ENCODE results near the gene NOS1AP.

Gene NOS1AP

DNA sequence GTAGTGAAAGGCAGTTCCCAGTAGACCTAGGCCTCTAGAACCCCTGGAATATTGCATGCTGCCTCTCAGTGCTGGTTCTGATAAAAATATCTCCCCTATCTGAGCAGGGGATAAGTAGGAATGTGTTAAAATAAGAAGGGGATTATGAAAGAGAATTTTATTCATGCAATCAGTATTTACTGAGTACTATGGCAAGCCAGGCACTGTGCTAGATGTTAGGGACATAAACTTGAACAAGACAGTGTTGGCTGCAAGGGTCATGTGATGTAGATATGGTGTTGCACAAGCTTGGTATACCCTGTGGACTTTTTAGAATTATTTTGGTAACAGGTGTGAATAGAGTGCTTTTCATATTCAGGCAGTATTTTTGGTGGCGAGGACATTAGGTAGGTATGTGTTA is 23.6 kb downstream of the NOS1AP start:
- Histone ChIP-seq H3K9me3 (ENCODE audit: control insufficient read depth, insufficient read depth, low read length) (no peaks in the 10 kb centered on the region), H3K27me3 (ENCODE audit: control insufficient read depth, insufficient read depth, low read length) (no peaks in the 10 kb centered on the region), H3K36me3 (ENCODE audit: control insufficient read depth, insufficient read depth, low read length) (no peaks in the 10 kb centered on the region), H3K4me1 (ENCODE audit: control insufficient read depth, insufficient read depth, low read length) (peaks cover 22% of the 10 kb centered on the region), H3K4me3 (ENCODE audit: low read depth, low read length) (no peak overlapping the region), H3K9ac (ENCODE audit: low read depth, low read length) (no peak overlapping the region)

DNA sequence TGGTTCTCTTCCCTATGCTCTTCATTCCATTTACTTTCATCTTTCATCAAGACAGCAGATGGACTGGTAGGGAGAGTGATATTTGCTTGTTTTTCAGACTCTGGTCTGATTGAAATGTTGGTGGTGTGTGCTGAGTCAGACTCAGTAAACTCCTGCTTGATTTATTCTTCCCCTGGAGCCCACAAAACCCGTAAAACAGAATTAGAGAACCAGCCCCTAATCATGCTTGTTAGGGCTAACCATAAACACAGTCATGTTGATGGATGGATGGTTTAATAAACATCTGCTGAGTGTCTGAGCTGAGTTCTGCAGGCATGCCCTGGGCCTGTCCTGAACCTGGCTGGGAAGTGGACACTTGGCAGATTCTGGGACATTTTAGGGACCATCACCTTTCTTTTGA is 24.8 kb downstream of the NOS1AP start:
- Histone ChIP-seq H3K9me3 (ENCODE audit: control insufficient read depth, insufficient read depth, low read length) (no peaks in the 10 kb centered on the region), H3K36me3 (ENCODE audit: control insufficient read depth, insufficient read depth, low read length) (no peaks in the 10 kb centered on the region), H3K27me3 (ENCODE audit: control insufficient read depth, insufficient read depth, low read length) (no peaks in the 10 kb centered on the region), H3K9ac (ENCODE audit: low read depth, low read length) (no peak overlapping the region), H3K4me3 (ENCODE audit: low read depth, low read length) (no peak overlapping the region), H3K4me1 (ENCODE audit: control insufficient read depth, insufficient read depth, low read length) (peaks cover 22% of the 10 kb centered on the region)

DNA sequence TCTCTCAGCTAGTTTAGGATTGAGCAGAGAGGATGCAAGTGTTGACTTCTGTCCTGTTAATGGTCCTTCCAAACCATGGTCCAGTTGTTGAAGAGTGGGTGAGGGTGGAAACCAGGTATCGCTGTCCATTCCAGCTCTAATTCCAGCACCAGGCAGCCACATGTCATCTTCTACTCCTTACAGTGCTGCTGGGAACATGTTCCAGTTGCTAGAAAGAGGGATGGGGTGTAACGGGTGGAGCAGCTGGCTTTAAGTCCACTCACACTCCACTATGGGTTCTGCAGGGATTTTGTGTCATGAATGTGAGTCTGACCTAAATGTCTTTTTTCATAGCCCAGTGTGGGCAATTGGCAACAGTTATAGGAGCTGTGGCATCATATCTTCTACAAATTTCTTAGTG is 25.2 kb downstream of the NOS1AP start:
- Histone ChIP-seq H3K27me3 (ENCODE audit: control insufficient read depth, insufficient read depth, low read length) (no peaks in the 10 kb centered on the region), H3K9me3 (ENCODE audit: control insufficient read depth, insufficient read depth, low read length) (no peaks in the 10 kb centered on the region), H3K4me3 (ENCODE audit: low read depth, low read length) (no peak overlapping the region), H3K9ac (ENCODE audit: low read depth, low read length) (no peak overlapping the region), H3K4me1 (ENCODE audit: control insufficient read depth, insufficient read depth, low read length) (peaks cover 22% of the 10 kb centered on the region), H3K36me3 (ENCODE audit: control insufficient read depth, insufficient read depth, low read length) (no peaks in the 10 kb centered on the region)

DNA sequence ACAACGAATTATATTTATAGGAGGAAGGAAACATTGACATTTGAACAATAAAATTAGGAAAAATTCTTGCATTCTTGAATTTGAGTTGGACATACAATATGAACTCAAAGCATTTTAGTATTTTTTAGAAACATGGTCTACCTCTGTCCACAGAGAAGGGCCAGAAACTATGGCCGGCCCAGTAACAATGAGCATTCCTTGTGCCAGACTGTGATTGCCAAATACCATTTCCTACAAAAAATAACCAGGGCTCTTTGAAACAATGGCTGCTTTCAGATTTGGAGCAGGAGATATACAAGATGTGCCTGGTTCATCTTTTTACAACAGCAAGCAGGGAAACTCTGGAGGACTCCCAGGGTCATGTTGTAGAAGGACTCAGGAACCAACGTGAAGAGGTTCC is 38.4 kb downstream of the NOS1AP start:
- H3K4me3 ChIP-seq (ENCODE audit: low read depth, low read length): no peak overlapping the region
- no peak overlapping the region for H3K9ac ChIP-seq (ENCODE audit: low read depth, low read length)
- no peaks in the 10 kb centered on the region for H3K27me3 ChIP-seq (ENCODE audit: control insufficient read depth, insufficient read depth, low read length)
- H3K36me3 ChIP-seq (ENCODE audit: control insufficient read depth, insufficient read depth, low read length): no peaks in the 10 kb centered on the region
- H3K4me1 ChIP-seq (ENCODE audit: control insufficient read depth, insufficient read depth, low read length): no peaks in the 10 kb centered on the region
- no peaks in the 10 kb centered on the region for H3K9me3 ChIP-seq (ENCODE audit: control insufficient read depth, insufficient read depth, low read length)

DNA sequence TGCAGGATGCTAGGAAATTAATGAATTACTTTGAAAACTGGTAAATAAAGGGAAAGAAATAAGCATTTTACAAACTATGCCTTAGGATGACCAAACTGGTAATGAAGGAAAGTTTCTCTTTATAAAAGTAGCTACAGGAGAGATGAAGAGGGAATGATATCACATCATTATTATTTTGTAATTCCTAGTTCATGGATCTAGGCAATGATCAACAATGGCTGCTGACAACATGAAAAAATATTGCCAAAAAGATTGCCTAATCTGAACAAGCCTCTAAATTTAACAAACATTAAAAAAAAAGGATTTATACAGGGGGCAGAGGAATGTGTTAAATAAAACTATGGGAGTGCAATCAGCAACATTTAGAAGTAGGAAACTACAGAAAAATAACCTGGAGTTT is 38.9 kb downstream of the NOS1AP start:
- Histone ChIP-seq H3K9ac (ENCODE audit: low read depth, low read length) (no peak overlapping the region), H3K4me3 (ENCODE audit: low read depth, low read length) (no peak overlapping the region), H3K36me3 (ENCODE audit: control insufficient read depth, insufficient read depth, low read length) (no peaks in the 10 kb centered on the region), H3K9me3 (ENCODE audit: control insufficient read depth, insufficient read depth, low read length) (no peaks in the 10 kb centered on the region), H3K27me3 (ENCODE audit: control insufficient read depth, insufficient read depth, low read length) (no peaks in the 10 kb centered on the region), H3K4me1 (ENCODE audit: control insufficient read depth, insufficient read depth, low read length) (no peaks in the 10 kb centered on the region)

DNA sequence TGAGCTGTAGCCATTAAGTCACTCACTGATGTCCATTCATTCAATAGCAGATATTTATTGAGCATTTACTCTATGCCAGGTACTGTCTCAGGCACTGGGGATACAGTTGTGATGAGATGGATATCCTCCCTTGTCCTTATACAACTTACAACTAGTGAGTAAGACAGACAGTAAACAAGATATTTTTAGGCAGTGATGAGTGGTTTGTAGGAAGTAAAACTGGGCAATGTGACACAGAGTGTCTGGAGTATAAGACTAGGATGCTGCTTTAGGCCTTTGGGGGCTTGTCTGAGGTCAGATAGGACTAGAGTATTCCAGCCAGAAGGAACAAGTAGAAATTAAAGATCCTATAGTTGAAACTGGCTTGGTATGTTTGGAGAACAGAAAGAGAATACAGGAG is 41.4 kb downstream of the NOS1AP start:
- Histone ChIP-seq H3K36me3 (ENCODE audit: control insufficient read depth, insufficient read depth, low read length) (no peaks in the 10 kb centered on the region), H3K4me1 (ENCODE audit: control insufficient read depth, insufficient read depth, low read length) (no peaks in the 10 kb centered on the region), H3K4me3 (ENCODE audit: low read depth, low read length) (no peak overlapping the region), H3K27me3 (ENCODE audit: control insufficient read depth, insufficient read depth, low read length) (no peaks in the 10 kb centered on the region), H3K9ac (ENCODE audit: low read depth, low read length) (no peak overlapping the region), H3K9me3 (ENCODE audit: control insufficient read depth, insufficient read depth, low read length) (no peaks in the 10 kb centered on the region)

DNA sequence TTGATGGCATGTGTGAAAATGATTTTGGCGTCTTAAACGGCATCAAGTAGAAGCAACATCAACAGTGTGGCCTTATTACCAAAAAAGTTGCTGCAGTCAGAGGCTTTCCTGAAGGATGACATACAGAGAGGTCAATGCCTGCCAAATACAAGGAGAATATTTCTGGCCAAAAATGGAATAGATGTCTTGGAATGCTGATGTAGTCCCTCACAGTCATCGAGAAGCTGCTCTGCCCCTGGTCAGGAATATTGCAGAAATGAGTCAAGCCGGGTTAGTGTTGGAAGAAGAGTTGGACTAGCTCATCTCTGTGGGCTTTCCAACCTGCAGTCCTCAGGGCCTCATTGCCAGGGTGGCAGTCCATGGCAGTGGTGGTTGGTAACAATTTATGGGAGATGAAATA is 42.1 kb downstream of the NOS1AP start:
- Histone ChIP-seq H3K9me3 (ENCODE audit: control insufficient read depth, insufficient read depth, low read length) (no peaks in the 10 kb centered on the region), H3K9ac (ENCODE audit: low read depth, low read length) (no peak overlapping the region), H3K27me3 (ENCODE audit: control insufficient read depth, insufficient read depth, low read length) (no peaks in the 10 kb centered on the region), H3K4me3 (ENCODE audit: low read depth, low read length) (no peak overlapping the region), H3K4me1 (ENCODE audit: control insufficient read depth, insufficient read depth, low read length) (no peaks in the 10 kb centered on the region), H3K36me3 (ENCODE audit: control insufficient read depth, insufficient read depth, low read length) (no peaks in the 10 kb centered on the region)

DNA sequence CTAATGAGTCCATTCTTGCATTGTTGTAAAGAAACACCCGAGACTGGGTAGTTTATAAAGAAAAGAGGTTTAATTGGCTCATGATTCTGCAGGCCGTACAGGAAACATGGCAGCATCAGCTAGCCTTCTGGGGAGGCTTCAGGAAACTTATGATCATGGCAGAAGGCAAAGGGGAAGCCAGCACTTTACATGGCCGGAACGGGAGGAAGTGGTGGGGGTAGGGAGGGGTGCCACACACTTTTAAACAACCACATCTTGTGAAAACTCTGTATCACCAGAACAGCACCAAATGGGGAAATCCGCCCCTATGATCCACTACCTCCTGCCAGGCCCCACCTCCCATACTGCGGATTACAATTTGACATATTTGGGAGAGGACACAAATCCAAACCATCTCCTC is 43.9 kb downstream of the NOS1AP start:
- no peaks in the 10 kb centered on the region for H3K27me3 ChIP-seq (ENCODE audit: control insufficient read depth, insufficient read depth, low read length)
- H3K4me1 ChIP-seq (ENCODE audit: control insufficient read depth, insufficient read depth, low read length): no peaks in the 10 kb centered on the region
- H3K9me3 ChIP-seq (ENCODE audit: control insufficient read depth, insufficient read depth, low read length): no peaks in the 10 kb centered on the region
- H3K36me3 ChIP-seq (ENCODE audit: control insufficient read depth, insufficient read depth, low read length): no peaks in the 10 kb centered on the region
- H3K4me3 ChIP-seq (ENCODE audit: low read depth, low read length): no peak overlapping the region
- no peak overlapping the region for H3K9ac ChIP-seq (ENCODE audit: low read depth, low read length)

DNA sequence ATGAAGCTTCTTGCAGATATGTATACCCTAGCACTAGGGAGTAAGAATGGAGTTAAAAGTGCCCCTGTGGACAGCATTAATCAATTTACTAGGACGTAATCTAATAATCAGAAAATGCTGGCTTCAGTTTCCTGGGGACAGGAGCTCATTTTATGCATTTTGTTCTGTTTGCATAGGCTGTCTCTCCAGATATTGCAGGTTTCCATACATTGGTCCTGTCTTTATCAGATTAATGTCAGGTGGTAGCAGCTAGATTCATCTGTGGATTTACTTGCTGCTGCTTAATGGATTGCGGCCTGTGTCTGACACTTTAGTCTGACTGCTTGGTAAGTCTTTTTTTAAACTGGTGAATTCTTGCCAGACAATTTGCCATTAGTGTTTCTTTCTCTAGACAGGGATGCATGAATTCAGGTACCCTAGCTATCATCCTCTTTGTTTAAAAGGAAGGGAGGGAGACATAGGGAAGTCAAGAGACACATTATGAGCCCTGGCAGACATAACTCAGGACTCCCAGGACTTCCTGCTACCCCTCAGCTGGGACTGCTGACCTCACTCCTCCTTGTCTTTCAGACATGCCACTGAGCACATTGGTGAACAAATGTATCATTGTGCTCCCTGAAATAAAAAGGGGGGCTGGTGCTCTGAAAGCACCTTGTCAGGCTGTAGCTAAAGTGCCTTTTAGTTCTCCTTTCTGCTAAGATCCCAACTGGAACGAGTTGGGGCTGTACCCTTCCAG is 47.7 kb downstream of the NOS1AP start:
- H3K9ac ChIP-seq (ENCODE audit: low read depth, low read length): no peak overlapping the region
- no peaks in the 10 kb centered on the region for H3K9me3 ChIP-seq (ENCODE audit: control insufficient read depth, insufficient read depth, low read length)
- no peaks in the 10 kb centered on the region for H3K27me3 ChIP-seq (ENCODE audit: control insufficient read depth, insufficient read depth, low read length)
- H3K36me3 ChIP-seq (ENCODE audit: control insufficient read depth, insufficient read depth, low read length): no peaks in the 10 kb centered on the region
- H3K4me3 ChIP-seq (ENCODE audit: low read depth, low read length): no peak overlapping the region
- peaks cover 3% of the 10 kb centered on the region for H3K4me1 ChIP-seq (ENCODE audit: control insufficient read depth, insufficient read depth, low read length)

DNA sequence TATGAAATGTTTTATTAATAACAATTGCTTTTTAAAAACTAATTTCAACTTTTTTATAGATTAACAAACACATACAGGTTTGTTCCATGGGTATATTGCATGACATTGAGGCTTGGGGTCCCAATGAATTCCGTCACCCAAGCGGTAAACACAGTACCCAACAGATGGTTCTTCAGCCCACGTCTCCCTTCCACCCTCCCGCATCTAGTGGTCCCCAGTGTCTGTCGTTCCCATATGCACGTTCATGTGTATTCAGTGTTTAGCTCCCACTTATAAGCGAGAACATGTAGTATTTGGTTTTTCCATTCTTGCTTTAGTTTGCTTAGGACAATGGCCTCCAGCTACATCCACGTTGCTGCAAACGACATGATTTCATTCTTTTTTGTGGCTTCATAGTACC is 48.6 kb downstream of the NOS1AP start:
- Histone ChIP-seq H3K4me1 (ENCODE audit: control insufficient read depth, insufficient read depth, low read length) (peaks cover 3% of the 10 kb centered on the region), H3K36me3 (ENCODE audit: control insufficient read depth, insufficient read depth, low read length) (no peaks in the 10 kb centered on the region), H3K9ac (ENCODE audit: low read depth, low read length) (no peak overlapping the region), H3K27me3 (ENCODE audit: control insufficient read depth, insufficient read depth, low read length) (no peaks in the 10 kb centered on the region), H3K4me3 (ENCODE audit: low read depth, low read length) (no peak overlapping the region), H3K9me3 (ENCODE audit: control insufficient read depth, insufficient read depth, low read length) (no peaks in the 10 kb centered on the region)

DNA sequence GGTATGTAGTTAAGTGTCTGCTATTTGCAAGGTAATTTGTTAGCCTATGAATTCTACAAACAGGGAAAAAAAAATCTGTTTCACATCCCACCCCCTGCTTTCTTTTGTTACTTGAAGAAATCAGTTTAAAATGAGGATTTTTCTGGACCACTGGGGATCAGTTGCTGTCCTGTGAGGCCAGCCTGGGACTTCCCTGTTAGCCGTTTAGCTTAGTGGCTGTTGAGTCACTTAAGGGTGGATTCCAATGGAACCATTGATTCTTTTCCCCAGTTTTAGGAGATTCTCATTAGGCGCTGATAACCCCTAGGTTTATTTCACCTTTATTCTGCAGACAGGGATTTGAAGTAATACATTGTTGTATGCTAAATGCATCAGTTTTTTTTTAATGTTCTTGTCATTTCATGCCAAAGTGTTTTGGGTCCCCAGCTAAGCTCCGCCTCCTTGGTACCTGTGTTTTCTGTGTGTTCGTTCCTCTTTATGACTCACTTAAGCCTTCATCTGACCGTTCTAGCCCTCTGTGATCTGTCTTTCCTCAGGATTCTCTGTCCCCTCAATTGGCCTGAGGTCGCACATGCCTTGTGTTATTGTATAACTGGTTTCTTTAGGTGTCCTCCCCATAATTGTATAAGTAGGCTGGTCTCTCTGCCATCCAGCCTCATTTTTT is 59.3 kb downstream of the NOS1AP start:
- no peak overlapping the region for H3K4me3 ChIP-seq (ENCODE audit: low read depth, low read length)
- no peak overlapping the region for H3K9ac ChIP-seq (ENCODE audit: low read depth, low read length)
- H3K36me3 ChIP-seq (ENCODE audit: control insufficient read depth, insufficient read depth, low read length): no peaks in the 10 kb centered on the region
- peaks cover 2% of the 10 kb centered on the region for H3K4me1 ChIP-seq (ENCODE audit: control insufficient read depth, insufficient read depth, low read length)
- no peaks in the 10 kb centered on the region for H3K9me3 ChIP-seq (ENCODE audit: control insufficient read depth, insufficient read depth, low read length)
- no peaks in the 10 kb centered on the region for H3K27me3 ChIP-seq (ENCODE audit: control insufficient read depth, insufficient read depth, low read length)

DNA sequence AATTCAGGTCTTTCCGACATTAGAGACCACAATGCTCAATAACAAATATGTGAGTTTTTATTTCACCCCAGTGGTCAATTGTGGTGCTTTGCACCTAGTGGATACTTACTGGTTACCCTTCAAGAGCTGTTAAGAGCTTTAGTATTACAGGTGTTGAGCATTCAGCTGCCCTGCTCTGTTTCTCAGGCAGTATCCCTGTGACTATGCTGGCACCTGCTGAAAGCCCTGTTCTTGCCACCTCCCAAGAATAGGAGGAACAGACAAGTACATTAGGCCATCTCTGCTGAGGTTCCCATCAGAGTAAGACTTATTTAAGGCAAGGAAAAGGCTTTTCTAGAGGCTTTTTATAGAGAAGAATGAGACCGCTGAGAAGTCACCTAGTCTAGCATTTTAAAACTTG is 60.8 kb downstream of the NOS1AP start:
- H3K9me3 ChIP-seq (ENCODE audit: control insufficient read depth, insufficient read depth, low read length): no peaks in the 10 kb centered on the region
- no peaks in the 10 kb centered on the region for H3K27me3 ChIP-seq (ENCODE audit: control insufficient read depth, insufficient read depth, low read length)
- no peaks in the 10 kb centered on the region for H3K36me3 ChIP-seq (ENCODE audit: control insufficient read depth, insufficient read depth, low read length)
- peaks cover 2% of the 10 kb centered on the region for H3K4me1 ChIP-seq (ENCODE audit: control insufficient read depth, insufficient read depth, low read length)
- H3K9ac ChIP-seq (ENCODE audit: low read depth, low read length): no peak overlapping the region
- H3K4me3 ChIP-seq (ENCODE audit: low read depth, low read length): no peak overlapping the region
